Islet of Langerhans (tissue), 1 donor: Measurements from ENCODE around the gene TNFRSF25.

Source experiments
- FAIRE-seq: peaks from one replicate; lab custom pipeline; 2011; peaks lifted over from hg19 to GRCh38; lab: Jason Lieb, UNC

TNFRSF25 gene

DNA sequence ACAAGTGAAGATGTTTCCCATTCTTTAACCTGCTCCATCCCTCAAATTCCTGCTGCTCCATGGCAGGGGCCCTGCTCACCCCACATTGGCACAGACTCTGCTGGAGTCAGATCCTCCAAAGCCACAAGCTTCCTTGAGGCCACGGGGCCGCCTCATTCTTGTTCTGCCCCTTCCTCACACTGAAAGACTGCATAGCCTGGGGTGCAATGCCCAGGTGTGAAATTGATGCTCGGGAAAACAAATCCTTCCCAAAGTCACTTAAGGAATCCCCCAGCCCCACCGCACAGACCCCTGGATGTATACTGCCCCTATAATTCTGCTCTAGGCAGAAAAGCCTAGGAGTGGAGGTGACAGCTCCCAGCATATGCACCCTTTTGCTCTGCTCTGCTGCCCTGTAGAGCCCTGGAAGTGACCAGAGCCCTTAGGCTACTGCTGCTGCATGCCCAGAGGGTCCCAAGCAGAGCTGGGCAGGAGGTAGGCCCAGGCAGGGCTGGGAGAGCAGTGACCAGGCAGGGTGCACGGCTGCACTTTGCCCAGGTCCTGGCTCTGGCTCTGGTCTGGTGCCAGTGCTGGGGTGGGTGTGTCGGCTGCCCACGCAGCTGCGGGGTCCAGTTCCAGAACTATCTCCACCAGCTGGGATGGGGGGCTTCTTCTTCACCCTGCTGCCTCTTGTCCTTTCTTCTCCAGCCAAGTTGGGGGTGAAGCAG is 47.9 kb downstream of the TNFRSF25 start:
- FAIRE-seq, result no peak

DNA sequence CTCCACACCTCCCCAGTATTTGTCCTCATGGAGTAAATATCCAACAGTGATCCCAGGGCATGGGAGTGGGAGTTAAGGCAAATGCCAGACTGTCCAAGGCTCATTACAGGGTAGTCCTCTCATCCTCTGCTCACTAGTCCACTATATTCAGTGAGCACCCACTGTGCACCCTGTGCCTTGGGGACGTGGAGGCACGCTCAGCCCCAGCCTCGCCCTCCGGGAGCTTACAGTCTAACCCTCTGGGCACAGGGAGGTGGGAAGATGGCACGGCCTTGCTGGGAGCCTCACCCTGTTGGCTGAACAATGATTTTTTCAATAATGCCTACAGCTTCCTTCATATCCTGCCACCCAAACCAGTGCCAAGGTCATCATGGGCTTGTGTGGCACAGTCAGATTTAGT is 49.1 kb downstream of the TNFRSF25 start:
- FAIRE-seq, result no peak

DNA sequence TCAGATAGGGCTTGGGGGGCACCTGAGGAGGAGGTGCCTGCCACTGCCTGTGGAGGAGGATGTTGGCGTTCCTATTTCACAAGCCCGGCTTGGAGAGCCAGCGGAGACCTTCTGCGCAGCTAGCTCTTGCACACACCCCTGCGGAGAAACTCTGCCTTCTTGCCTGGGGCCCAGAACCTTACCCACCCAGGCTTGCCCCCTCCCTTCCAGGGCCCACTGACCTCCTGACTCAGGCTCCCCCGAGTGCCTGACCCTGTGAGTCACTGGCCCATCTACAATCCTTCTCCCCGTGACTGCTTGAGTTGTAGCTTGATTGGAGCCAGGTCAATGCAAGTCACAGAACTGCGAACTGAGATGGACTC is 49.7 kb downstream of the TNFRSF25 start:
- no peak for FAIRE-seq

DNA sequence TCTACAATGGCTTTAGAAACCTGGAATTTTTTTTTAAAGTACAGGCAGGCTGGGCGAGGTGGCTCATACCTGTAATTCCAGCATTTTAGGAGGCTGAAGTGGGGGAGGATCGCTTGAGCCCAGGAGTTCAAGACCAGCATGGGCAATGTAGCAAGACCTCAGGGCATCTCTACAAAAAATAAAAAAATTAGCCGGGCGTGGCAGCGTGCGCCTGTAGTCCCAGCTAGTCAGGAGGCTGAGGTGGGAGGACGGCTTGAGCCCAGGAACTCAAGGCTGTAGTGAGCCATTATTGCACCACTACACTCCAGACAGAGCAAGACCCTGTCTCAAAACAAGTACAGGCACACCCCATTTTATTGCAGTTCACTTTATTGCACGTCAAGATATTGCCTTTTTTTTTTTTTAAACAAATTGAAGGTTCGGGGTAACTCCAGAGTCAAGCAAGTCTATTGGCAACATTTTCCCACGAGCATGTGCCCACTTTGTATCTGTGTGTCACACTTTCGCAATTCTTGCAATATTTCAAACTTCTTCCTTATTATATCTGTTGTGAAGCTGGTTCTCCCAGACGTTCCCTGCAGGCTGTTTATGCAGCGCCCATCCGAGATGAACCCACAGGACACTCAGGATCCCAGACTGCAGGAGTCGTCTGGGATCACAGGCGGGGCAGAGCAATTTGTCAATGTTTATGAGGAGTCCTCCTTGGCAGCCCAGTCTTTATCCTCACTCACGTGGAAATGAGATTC is 50.9 kb downstream of the TNFRSF25 start:
- FAIRE-seq, result no peak

DNA sequence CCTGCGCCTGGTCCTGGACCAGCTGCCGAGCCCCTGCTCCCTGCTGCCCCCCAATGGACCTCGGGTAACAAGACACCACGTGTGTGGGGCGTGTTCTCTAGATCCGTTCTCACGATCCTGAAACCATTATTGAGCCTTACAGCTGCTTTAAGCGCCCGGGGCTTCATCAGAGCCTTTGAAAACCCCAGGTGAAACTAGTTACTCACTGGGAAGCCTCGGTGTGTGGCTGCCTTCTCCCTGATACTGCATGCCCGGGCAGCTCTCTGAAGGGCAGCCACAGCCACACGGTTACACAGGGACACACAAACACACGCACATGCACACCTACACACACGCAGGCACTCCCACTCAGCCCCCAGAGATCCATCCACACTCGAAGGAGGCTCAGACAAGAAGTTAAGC is 51.5 kb downstream of the TNFRSF25 start:
- no peak for FAIRE-seq

DNA sequence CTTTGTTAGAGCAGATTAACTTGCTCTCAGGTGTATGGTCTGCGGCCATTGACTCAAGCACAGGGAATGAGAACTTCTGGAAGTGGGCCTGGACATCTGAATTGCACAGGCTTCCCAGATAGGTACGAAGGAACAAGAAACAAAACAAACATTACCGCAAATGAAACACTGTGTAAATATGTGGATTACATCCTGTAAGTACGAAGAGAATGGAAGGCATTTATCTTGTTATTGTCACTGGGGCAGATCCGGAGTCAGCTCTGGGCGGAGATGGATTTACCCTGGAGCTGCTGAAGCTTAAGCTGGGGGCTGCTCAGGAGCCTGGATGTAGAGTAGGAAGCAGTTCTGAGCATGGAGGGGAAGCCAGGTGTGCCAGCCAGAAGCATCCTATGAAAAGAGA is 53.1 kb downstream of the TNFRSF25 start:
- FAIRE-seq, result no peak
